IMR-90 (cell line): ENCODE results near the gene NPFF. TPM values are rescaled to one million over a fixed set of nuclear protein-coding genes. Genes with fewer than 3 reads are reported as not detected.

ENCODE experiments used
- ATAC-seq: fragments of 200-7000 bp; cut with Tn5 transposase; 2 replicates; pipeline ENCODE4 v1.9.1; 2020; ENCODE audit warnings: low read depth, mild to moderate bottlenecking, moderate library complexity
- BruUV-seq: library from RNA; stranded (reverse); fragments of 400-500 nt; replicated peaks from 2 replicates; lab custom pipeline; 2021; lab: Mats Ljungman, UMichigan
- CTCF ChIA-PET: fragments of 300-600 bp; formaldehyde crosslinking; extraction: SDS; loops from one replicate; lab custom pipeline; 2021; ENCODE audit warnings: antibody characterized with exemption; lab: Yijun Ruan, JAX
- POLR2A ChIA-PET: fragments of 300-600 bp; sonication (Branson Sonifier 250); formaldehyde crosslinking; loops from one replicate; lab custom pipeline; 2022; ENCODE audit warnings: antibody characterized with exemption; ENCODE audit not compliant: unreplicated experiment; lab: Charles Lee
- DNase-seq: peaks from one replicate; pipeline ENCODE4 v3.0.0; 2013
- H2AFZ ChIP-seq: replicated peaks from 2 replicates; pipeline ENCODE3; 2013; ENCODE audit warnings: low read length, mild to moderate bottlenecking; ENCODE audit not compliant: poor library complexity
- H2AK5ac ChIP-seq: 2 replicates; pipeline ENCODE4 v1.6.1; 2013; ENCODE audit warnings: low read depth, low read length, inconsistent platforms
- H2AK9ac ChIP-seq: replicated peaks from 2 replicates; pipeline ENCODE3; 2013; ENCODE audit warnings: mild to moderate bottlenecking, low read depth, low read length, moderate library complexity; ENCODE audit not compliant: poor library complexity
- H2BK120ac ChIP-seq: 2 replicates; pipeline ENCODE4 v1.6.1; 2013; ENCODE audit warnings: low read depth, low read length, inconsistent platforms
- H2BK15ac ChIP-seq: 3 replicates; pipeline ENCODE4 v1.6.1; 2013; ENCODE audit warnings: low read depth, low read length, inconsistent platforms
- H2BK20ac ChIP-seq: 2 replicates; pipeline ENCODE4 v1.6.1; 2013; ENCODE audit warnings: low read depth, mild to moderate bottlenecking, inconsistent platforms, low read length, moderate library complexity
- H2BK5ac ChIP-seq: 2 replicates; pipeline ENCODE4 v1.6.1; 2013; ENCODE audit warnings: mild to moderate bottlenecking, low read depth, low read length, inconsistent platforms; ENCODE audit not compliant: poor library complexity, severe bottlenecking
- H3K14ac ChIP-seq: replicated peaks from 2 replicates; pipeline ENCODE4 v1.6.1; 2013; ENCODE audit warnings: low read depth, low read length, inconsistent platforms
- H3K18ac ChIP-seq: 2 replicates; pipeline ENCODE4 v1.6.1; 2013; ENCODE audit warnings: low read depth, low read length, control low read depth
- H3K23ac ChIP-seq: 2 replicates; pipeline ENCODE4 v1.6.1; 2013; ENCODE audit warnings: low read depth, low read length, inconsistent platforms
- H3K27ac ChIP-seq: 2 replicates; pipeline ENCODE4 v1.5.1; 2013; ENCODE audit warnings: mild to moderate bottlenecking, control low read depth, low read length; ENCODE audit not compliant: insufficient read depth
- H3K27me3 ChIP-seq: 2 replicates; pipeline ENCODE4 v1.6.1; 2013; ENCODE audit warnings: low read length; ENCODE audit not compliant: control insufficient read depth, insufficient read depth
- H3K36me3 ChIP-seq: 2 replicates; pipeline ENCODE4 v1.6.1; 2013; ENCODE audit warnings: low read length, mixed read lengths; ENCODE audit not compliant: control insufficient read depth, insufficient read depth
- H3K4ac ChIP-seq: 2 replicates; pipeline ENCODE4 v1.6.1; 2013; ENCODE audit warnings: low read depth, low read length, inconsistent platforms
- H3K4me1 ChIP-seq: 2 replicates; pipeline ENCODE4 v1.6.1; 2013; ENCODE audit warnings: low read length, mixed read lengths; ENCODE audit not compliant: control insufficient read depth, insufficient read depth
- H3K4me2 ChIP-seq: 2 replicates; pipeline ENCODE4 v1.6.1; 2013; ENCODE audit warnings: low read depth, mild to moderate bottlenecking, control low read depth, low read length, moderate library complexity
- H3K4me3 ChIP-seq: 2 replicates; pipeline ENCODE4 v1.5.1; 2013; ENCODE audit warnings: low read depth, mild to moderate bottlenecking, control low read depth, low read length, moderate library complexity; ENCODE audit not compliant: insufficient read depth
- H3K56ac ChIP-seq: 2 replicates; pipeline ENCODE4 v1.6.1; 2013; ENCODE audit warnings: low read length, inconsistent platforms; ENCODE audit not compliant: insufficient read depth; ENCODE audit errors: extremely low read depth
- H3K79me1 ChIP-seq, 2 experiments: 2 replicates each; pipeline ENCODE4 v1.6.1; 2013; ENCODE audit warnings: low read length in 2 of 2, inconsistent platforms in 1 of 2, low read depth in 1 of 2
- H3K9ac ChIP-seq: 2 replicates; pipeline ENCODE4 v1.6.1; 2013; ENCODE audit warnings: low read depth, low read length, control low read depth
- H3K9me1 ChIP-seq: 2 replicates; pipeline ENCODE4 v1.6.1; 2013; ENCODE audit warnings: low read length, inconsistent platforms; ENCODE audit not compliant: insufficient read depth
- H3K9me3 ChIP-seq: 2 replicates; pipeline ENCODE4 v1.6.1; 2013; ENCODE audit warnings: low read length; ENCODE audit not compliant: control insufficient read depth, insufficient read depth
- H4K20me1 ChIP-seq: 2 replicates; pipeline ENCODE4 v1.6.1; 2013; ENCODE audit warnings: low read length, inconsistent platforms; ENCODE audit not compliant: insufficient read depth
- H4K5ac ChIP-seq: 2 replicates; pipeline ENCODE4 v1.6.1; 2013; ENCODE audit warnings: mild to moderate bottlenecking, low read depth, low read length, control low read depth
- H4K8ac ChIP-seq, 2 experiments: 2 replicates each; pipeline ENCODE4 v1.6.1; 2013; ENCODE audit warnings: low read depth in 2 of 2, low read length in 2 of 2, control low read depth in 1 of 2, inconsistent platforms in 1 of 2
- H4K91ac ChIP-seq: 2 replicates; pipeline ENCODE4 v1.6.1; 2013; ENCODE audit warnings: low read depth, low read length, inconsistent platforms; ENCODE audit not compliant: insufficient read depth
- BHLHE40 ChIP-seq: fragments of 150-350 bp; IDR thresholded peaks from 2 replicates; pipeline ENCODE4 v1.6.1; 2016; ENCODE audit warnings: mild to moderate bottlenecking, low read depth, low read length
- CEBPB ChIP-seq: IDR thresholded peaks from 2 replicates; pipeline ENCODE4 v1.6.1; 2012; ENCODE audit warnings: low read depth, low read length, improper control_type of control experiment
- CHD1 ChIP-seq: IDR thresholded peaks from 2 replicates; pipeline ENCODE4 v1.6.1; 2012; ENCODE audit warnings: low read depth, low read length, improper control_type of control experiment
- CTCF ChIP-seq: conservative IDR thresholded peaks from 2 replicates; pipeline ENCODE4 v1.5.1; 2012; ENCODE audit warnings: mild to moderate bottlenecking, low read depth, low read length, improper control_type of control experiment
- MAZ ChIP-seq: IDR thresholded peaks from 2 replicates; pipeline ENCODE4 v1.6.1; 2012; ENCODE audit warnings: low read depth, mild to moderate bottlenecking, low read length, improper control_type of control experiment, moderate library complexity, borderline replicate concordance
- MXI1 ChIP-seq: IDR thresholded peaks from 2 replicates; pipeline ENCODE4 v1.6.1; 2012; ENCODE audit warnings: low read depth, mild to moderate bottlenecking, low read length, moderate library complexity, borderline replicate concordance
- NFE2L2 ChIP-seq: fragments of 150-350 bp; IDR thresholded peaks from 2 replicates; pipeline ENCODE4 v1.6.1; 2016; ENCODE audit warnings: low read depth, mild to moderate bottlenecking, low read length
- POLR2A ChIP-seq: IDR thresholded peaks from 2 replicates; pipeline ENCODE4 v1.6.1; 2012; ENCODE audit warnings: mild to moderate bottlenecking, low read depth, low read length
- RCOR1 ChIP-seq: IDR thresholded peaks from 2 replicates; pipeline ENCODE4 v1.6.1; 2012; ENCODE audit warnings: mild to moderate bottlenecking, low read length, improper control_type of control experiment; ENCODE audit not compliant: insufficient replicate concordance
- USF2 ChIP-seq: fragments of 150-350 bp; IDR thresholded peaks from 2 replicates; pipeline ENCODE4 v1.6.1; 2017; ENCODE audit warnings: mild to moderate bottlenecking, antibody characterized with exemption, low read length, low read depth
- WGBS, 2 experiments: methylation state at CpG; one replicate each; pipeline versions ENCODE4 v1.1.5 to v1.1.7; 2013; ENCODE audit warnings: missing lambda C conversion rate in 2 of 2; ENCODE audit not compliant: insufficient read length in 1 of 2; ENCODE audit errors: extremely low coverage in 2 of 2; 5-methylcytosine and 5-hydroxymethylcytosine counted together
- dilution Hi-C: fragments of 300-500 bp; cut with HindIII; formaldehyde crosslinking; loops from one replicate; pipeline ENCODE4 v1.14.3; 2018; ENCODE audit warnings: low sequenced_read_pairs; ENCODE audit not compliant: unreplicated experiment
- in situ Hi-C: fragments of 300-500 bp; cut with MboI; formaldehyde crosslinking; loops from 3 replicates; pipeline ENCODE4 v1.14.3; 2019; ENCODE audit warnings: low sequenced_read_pairs, inconsistent platforms, mixed read lengths
- intact Hi-C: fragments of 100-400 bp; cut with micrococcal nuclease; formaldehyde crosslinking; loops from 2 replicates; pipeline ENCODE4 v1.10.0; 2022
- polyA plus RNA-seq, 3 experiments: library from polyadenylated mRNA; depleted of rRNA; stranded (reverse); fragments of >200 nt; gene quantifications; 2 replicates each; pipeline ENCODE4 v1.2.3, GENCODE V29; 2012; ENCODE audit warnings: low replicate concordance in 1 of 3
- total RNA-seq: library from RNA; depleted of rRNA; stranded (reverse); fragments of >200 nt; gene quantifications from 2 replicates; pipeline ENCODE4 v1.2.3, GENCODE V29; 2012

NPFF gene
- total and polyA plus RNA-seq, 2 of the 4 experiments (the other 2 are of a cell fraction), result not detected

GRCh38 chr12:53498235-53498630 lies 9.1 kb downstream of the NPFF start:
- Histone ChIP-seq H4K91ac (peak overlapping the region; percentile 57; the same call in 1 of the 2 replicates), H3K36me3 (peaks cover 4% of the 10 kb centered on the region; the same call in 1 of the 2 replicates), H2BK20ac (no peak overlapping the region), H3K4me2 (peak overlapping the region; percentile 75), H3K14ac (peak overlapping the region; percentile 92), H2AK9ac (peak overlapping the region; percentile 99), H3K27ac (peak overlapping the region; percentile 92; the same call in 1 of the 2 replicates), H2BK120ac (no peak overlapping the region), H4K8ac (peak overlapping the region in 1 of 2 experiments; percentile 91; a peak in 1 of 4 replicates), H3K4me3 (peak overlapping the region; percentile 64), H3K4ac (peak overlapping the region; percentile 93), H3K9ac (peak overlapping the region; percentile 95; the same call in 1 of the 2 replicates), H3K4me1 (peaks cover 25% of the 10 kb centered on the region), H3K27me3 (no peaks in the 10 kb centered on the region), H3K18ac (no peak overlapping the region), H3K9me1 (peaks cover 47% of the 10 kb centered on the region), H3K9me3 (no peaks in the 10 kb centered on the region), H2BK15ac (no peak overlapping the region), H2AK5ac (peak overlapping the region; percentile 95), H3K56ac (no peak overlapping the region), H2AFZ (no peak overlapping the region), H3K23ac (peak overlapping the region; percentile 73; the same call in 1 of the 2 replicates), H4K20me1 (peaks cover 3% of the 10 kb centered on the region), H4K5ac (no peak overlapping the region), H3K79me1 (peaks cover 29 to 81% of the 10 kb centered on the region in 2 experiments; a peak in 3 of 4 replicates), H2BK5ac (no peak overlapping the region)
- POLR2A ChIA-PET, result interaction anchor here (0.9 kb wide), 1 partner anchor 15 kb away, joined by 5 read pairs; no protein-coding TSS in a partner anchor
- dilution Hi-C loops (no loop called here), intact Hi-C loops (no loop called here), in situ Hi-C loops (no loop called here)
- BruUV-seq, result no TSS peak
- no CpG with 5 or more reads among the region's 2 CpGs for WGBS, 2 experiments
- TF ChIP-seq CTCF (no peak), POLR2A (no peak), RCOR1 (no peak), MAZ (no peak), USF2 (no peak), CEBPB (no peak), CHD1 (no peak), MXI1 (no peak), NFE2L2 (no peak), BHLHE40 (no peak)
- CTCF ChIA-PET, result interaction anchor here (1.0 kb wide), 1 partner anchor 24 kb away, joined by 3 read pairs; no protein-coding TSS in a partner anchor
- ATAC-seq, result no peak
- DNase-seq, result no peak
